NB4 (cell line): ENCODE data around the gene CALM1.

Source experiments
- DNase-seq: peaks from one replicate; pipeline ENCODE4 v3.0.0; 2010; ENCODE audit warnings: low read depth
- H3K4me3 ChIP-seq: one replicate; pipeline ENCODE4 v1.5.1; 2011; ENCODE audit warnings: mild to moderate bottlenecking, low read depth, low read length, moderate library complexity
- CTCF ChIP-seq: IDR thresholded peaks from one replicate; pipeline ENCODE4 v1.5.1; 2012; ENCODE audit warnings: low read depth, low read length
- MYC ChIP-seq: IDR thresholded peaks from 2 replicates; pipeline ENCODE4 v1.6.1; 2011; ENCODE audit warnings: low read depth, low read length
- POLR2A ChIP-seq: IDR thresholded peaks from 2 replicates; pipeline ENCODE4 v1.6.1; 2011; ENCODE audit warnings: mild to moderate bottlenecking; ENCODE audit not compliant: insufficient read length; ENCODE audit errors: extremely low read depth
- TF ChIP-seq, protein P1 (sequence below): IDR thresholded peaks from 2 replicates; pipeline ENCODE4 v1.6.1; 2011; ENCODE audit warnings: low read depth, low read length

Gene CALM1

DNA sequence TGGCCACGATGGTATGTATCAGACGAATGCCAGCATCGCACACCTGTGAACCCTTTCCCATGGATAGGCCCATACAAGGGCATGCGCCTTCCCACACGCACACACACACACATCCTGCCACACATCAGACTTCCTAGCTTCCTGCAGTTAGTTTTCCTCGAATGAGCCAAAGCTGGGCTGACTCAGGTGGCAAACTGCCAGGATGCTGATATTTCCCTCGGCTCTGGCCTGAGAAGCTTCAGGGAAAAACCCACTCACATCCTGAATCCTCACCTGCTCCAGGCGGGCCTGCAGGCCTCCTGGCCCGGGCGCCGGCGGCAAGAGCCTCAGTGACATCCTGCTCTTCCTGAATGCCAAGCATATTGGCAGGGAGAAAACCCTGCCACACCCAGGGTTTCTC is 22.4 kb downstream of the CALM1 start:
- H3K4me3 ChIP-seq, result no peak overlapping the region
- TF ChIP-seq POLR2A, result no peak
- DNase-seq, result no peak

DNA sequence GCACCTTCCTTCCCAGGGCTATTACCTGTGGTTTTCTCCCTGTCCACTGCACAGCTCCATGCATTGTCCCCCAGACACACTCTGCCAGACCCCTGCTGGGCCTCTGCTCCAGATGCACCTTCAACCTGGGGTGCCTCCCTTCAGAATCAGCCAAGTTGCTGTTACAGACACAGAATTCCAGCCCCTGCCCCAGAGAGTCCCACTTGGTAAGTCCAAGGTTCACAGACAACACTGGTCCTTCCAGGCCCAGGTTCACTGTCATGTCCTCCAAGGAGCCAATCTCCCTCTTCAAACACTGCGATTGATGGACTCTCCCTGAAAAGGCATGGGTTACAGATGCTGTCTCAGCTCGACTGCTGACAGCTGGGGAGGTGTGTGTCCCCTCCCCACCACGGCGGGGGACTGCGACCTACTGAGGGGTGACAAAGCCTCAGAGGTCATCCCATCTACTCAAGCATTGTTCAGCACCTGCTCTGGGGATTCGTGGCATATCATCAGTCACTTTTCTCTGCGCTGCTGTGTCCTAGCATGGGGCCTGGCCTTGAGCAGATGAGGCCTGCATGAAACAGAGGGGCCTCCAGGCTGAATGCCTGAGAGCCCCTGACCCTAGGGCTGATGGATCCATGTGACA is 24.3 kb downstream of the CALM1 start:
- no peak for TF ChIP-seq CTCF
- TF ChIP-seq MYC, result no peak
- DNase-seq, result no peak
- H3K4me3 ChIP-seq, result no peak overlapping the region

GRCh38 chr14:90421632-90422020 is 24.8 kb downstream of the CALM1 start:
- TF ChIP-seq, protein P1, sequence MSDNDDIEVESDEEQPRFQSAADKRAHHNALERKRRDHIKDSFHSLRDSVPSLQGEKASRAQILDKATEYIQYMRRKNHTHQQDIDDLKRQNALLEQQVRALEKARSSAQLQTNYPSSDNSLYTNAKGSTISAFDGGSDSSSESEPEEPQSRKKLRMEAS, result no peak
- TF ChIP-seq MYC, result no peak
- no peak for DNase-seq
- H3K4me3 ChIP-seq, result no peak overlapping the region

- H3K4me3 ChIP-seq, result no peak overlapping the region
- DNase-seq, result no peak
Observed at GRCh38 chr14:90423166-90423565, 26.3 kb downstream of the CALM1 start.

GRCh38 chr14:90424075-90424474 is 27.2 kb downstream of the CALM1 start:
- TF ChIP-seq POLR2A (no peak), CTCF (no peak), MYC (no peak)
- TF ChIP-seq, protein P1, result no peak
- no peak for DNase-seq
- H3K4me3 ChIP-seq, result no peak overlapping the region

More at GRCh38 chr14:90423166-90423565, 26.3 kb downstream of the CALM1 start:
- TF ChIP-seq CTCF (no peak), MYC (no peak), POLR2A (no peak)
- TF ChIP-seq, protein P1, result no peak

GRCh38 chr14:90424686-90425372 is 28.0 kb downstream of the CALM1 start:
- H3K4me3 ChIP-seq, result no peak overlapping the region
- no peak for TF ChIP-seq MYC
- TF ChIP-seq, protein P1, result no peak
- no peak for DNase-seq

- no peak overlapping the region for H3K4me3 ChIP-seq
- TF ChIP-seq, protein P1, result no peak
- TF ChIP-seq MYC (no peak), CTCF (no peak), POLR2A (no peak)
- DNase-seq, result no peak
Observed at GRCh38 chr14:90425373-90425879, 28.6 kb downstream of the CALM1 start.
